Heart left ventricle (tissue), 13 donors: ENCODE results near the gene ADGRV1.

Experiments
- POLR2A ChIP-seq, 2 donors: fragments of 450-650 bp; IDR thresholded peaks; one replicate each; pipeline ENCODE4 v1.6.1; 2017; ENCODE audit warnings: antibody characterized with exemption in 2 of 2, mild to moderate bottlenecking in 2 of 2, moderate library complexity in 2 of 2
- TF ChIP-seq, protein P1 (sequence below), 12 donors: fragments of 200-600 bp; sonication (generic) in 4 of 12; IDR thresholded peaks; one replicate each; pipeline versions ENCODE4 v1.5.0 to v1.8.0; 2018 to 2022; ENCODE audit warnings: antibody characterized with exemption in 12 of 12, mild to moderate bottlenecking in 5 of 12
- donor health status: ischemic (EF 13 %, LVEDD 7.1; RV severe dilation, severe dysfunction).
- donor health status: DM: no; HTN: yes; CAD: no.
- donor health status: DM: no; HTN: no; CAD: no.
- donor health status: ischemic (EF 25% LVEDD 6.9; RV normal size, moderate dysfunction).
- donor health status: ischemic (EF 25% LVEDD 5.7; RV mildly dilated, moderate dysfunction).
- donor health status: ischemic (EF 35%, LVEDD 5.7; RV mildly dilated, moderate dysfunction).
- donor health status: nonischemic (EF 11% LVEDD 7.7; RV severe dilation, severe dysfunction).
- donor health status: DM: yes; HTN: yes; CAD: no.
- donor health status: PGD.
- donor health status: ischemic (EF 29% LVEDD 5.4; RV normal size, mild dysfunction).
- donor health status: nonischemic (EF 23%, LVEDD 6.1; RV moderate dilation, normal function).

DNA sequence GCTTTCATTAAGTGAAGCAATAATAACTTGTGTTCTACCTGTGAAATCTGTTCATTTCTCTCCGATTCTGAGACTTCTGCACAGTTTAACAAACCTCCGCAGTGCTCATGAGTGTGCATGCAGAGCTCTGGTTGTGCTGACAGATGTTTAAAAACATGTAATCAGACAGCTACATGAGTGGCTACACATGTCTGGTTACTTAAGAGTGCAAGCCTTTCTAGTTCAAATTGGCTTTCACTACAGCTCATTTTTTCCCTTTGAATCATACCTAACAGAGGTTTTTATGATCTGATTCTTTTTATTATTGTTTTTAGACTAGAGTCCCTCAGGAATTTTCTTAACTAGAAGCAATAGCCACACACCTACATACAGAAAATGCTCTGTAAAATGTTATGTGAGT is 514.3 kb downstream of the ADGRV1 start:
- TF ChIP-seq, protein P1, sequence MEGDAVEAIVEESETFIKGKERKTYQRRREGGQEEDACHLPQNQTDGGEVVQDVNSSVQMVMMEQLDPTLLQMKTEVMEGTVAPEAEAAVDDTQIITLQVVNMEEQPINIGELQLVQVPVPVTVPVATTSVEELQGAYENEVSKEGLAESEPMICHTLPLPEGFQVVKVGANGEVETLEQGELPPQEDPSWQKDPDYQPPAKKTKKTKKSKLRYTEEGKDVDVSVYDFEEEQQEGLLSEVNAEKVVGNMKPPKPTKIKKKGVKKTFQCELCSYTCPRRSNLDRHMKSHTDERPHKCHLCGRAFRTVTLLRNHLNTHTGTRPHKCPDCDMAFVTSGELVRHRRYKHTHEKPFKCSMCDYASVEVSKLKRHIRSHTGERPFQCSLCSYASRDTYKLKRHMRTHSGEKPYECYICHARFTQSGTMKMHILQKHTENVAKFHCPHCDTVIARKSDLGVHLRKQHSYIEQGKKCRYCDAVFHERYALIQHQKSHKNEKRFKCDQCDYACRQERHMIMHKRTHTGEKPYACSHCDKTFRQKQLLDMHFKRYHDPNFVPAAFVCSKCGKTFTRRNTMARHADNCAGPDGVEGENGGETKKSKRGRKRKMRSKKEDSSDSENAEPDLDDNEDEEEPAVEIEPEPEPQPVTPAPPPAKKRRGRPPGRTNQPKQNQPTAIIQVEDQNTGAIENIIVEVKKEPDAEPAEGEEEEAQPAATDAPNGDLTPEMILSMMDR (IDR thresholded peaks at IDR 0.05), result no peak
- TF ChIP-seq POLR2A (IDR thresholded peaks at IDR 0.05), result no peak
